ENCODE data around the gene CPEB4.

CPEB4 gene

DNA sequence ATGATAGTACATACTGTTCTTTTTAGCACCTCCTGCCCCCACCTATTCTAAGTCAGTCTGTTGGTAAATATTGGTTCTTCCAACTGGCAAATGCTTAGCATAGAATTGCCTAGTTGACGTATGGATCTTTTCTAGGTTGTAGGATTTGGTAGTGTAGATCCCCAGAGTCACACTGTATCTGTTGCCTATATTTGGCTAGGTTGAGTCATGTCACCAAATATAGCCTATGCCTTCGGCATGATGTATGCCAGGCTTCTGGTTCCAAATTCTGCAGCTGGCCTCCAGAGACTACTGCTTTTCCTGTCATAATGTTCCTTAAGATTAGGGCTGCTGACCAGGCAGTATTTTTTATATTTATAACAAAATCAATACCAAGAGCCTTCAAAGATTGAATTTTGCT is 38.2 kb downstream of the CPEB4 start:
- DNase-seq (ENCODE audit: low read depth, low spot score) = no peak

GRCh38 chr5:173928871-173929574 is 40.9 kb downstream of the CPEB4 start:
- H3K4me3 ChIP-seq (ENCODE audit: low read length) = no peak overlapping the region

More for the DNA sequence above, 38.2 kb downstream of the CPEB4 start:
- no peak overlapping the region for H3K4me3 ChIP-seq (ENCODE audit: low read length)

GRCh38 chr5:173932695-173933139 is 44.6 kb downstream of the CPEB4 start:
- H3K4me3 ChIP-seq (ENCODE audit: low read length) = no peak overlapping the region
- DNase-seq (ENCODE audit: low read depth, low spot score) = no peak

More at GRCh38 chr5:173928871-173929574, 40.9 kb downstream of the CPEB4 start:
- no peak for DNase-seq (ENCODE audit: low read depth, low spot score)

DNA sequence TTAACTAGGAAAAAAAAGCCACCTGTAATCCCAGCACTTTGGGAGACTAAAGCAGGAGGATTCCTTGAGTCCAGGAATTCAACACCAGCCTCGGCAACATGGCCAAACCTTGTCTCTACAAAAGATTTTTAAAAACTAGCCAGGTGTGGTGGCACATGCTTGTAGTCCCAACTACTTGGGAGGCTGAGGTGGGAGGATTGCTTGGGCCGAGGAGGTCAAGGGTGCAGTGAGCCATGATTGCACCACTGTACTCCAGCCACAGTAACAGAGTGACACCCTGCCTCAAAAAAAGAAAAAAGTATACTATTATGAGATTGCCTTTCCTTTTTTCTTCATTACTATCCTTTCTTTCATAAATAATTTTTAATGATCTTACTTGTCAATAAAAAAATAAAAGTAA is 45.8 kb downstream of the CPEB4 start:
- H3K4me3 ChIP-seq (ENCODE audit: low read length) = no peak overlapping the region
- no peak for DNase-seq (ENCODE audit: low read depth, low spot score)

- no peak overlapping the region for H3K4me3 ChIP-seq (ENCODE audit: low read length)
- no peak for DNase-seq (ENCODE audit: low read depth, low spot score)
Measured at GRCh38 chr5:173935396-173935795, 47.2 kb downstream of the CPEB4 start.

- DNase-seq (ENCODE audit: low read depth, low spot score) = no peak
- H3K4me3 ChIP-seq (ENCODE audit: low read length) = no peak overlapping the region
Measured at GRCh38 chr5:173940269-173940668, 52.1 kb downstream of the CPEB4 start.

DNA sequence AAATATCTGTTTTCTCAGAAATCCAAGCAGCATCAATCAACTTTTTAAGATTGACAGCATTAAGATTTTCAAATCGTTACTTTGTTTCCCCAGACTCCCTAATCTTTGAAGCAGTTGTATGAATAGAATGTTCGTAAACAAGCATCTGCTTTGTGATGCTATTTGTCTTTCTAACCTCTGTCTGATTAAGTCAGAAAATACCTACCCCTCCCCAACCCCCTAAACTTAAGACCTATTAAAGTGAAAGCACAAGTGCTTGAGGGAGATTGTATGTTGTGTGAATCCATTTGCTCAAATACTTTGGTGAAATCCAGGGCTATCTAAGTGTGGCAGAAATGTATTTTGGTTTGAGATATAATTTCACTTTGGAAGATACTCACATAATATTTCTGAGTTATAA is 53.0 kb downstream of the CPEB4 start:
- DNase-seq (ENCODE audit: low read depth, low spot score) = no peak
- no peak overlapping the region for H3K4me3 ChIP-seq (ENCODE audit: low read length)

DNA sequence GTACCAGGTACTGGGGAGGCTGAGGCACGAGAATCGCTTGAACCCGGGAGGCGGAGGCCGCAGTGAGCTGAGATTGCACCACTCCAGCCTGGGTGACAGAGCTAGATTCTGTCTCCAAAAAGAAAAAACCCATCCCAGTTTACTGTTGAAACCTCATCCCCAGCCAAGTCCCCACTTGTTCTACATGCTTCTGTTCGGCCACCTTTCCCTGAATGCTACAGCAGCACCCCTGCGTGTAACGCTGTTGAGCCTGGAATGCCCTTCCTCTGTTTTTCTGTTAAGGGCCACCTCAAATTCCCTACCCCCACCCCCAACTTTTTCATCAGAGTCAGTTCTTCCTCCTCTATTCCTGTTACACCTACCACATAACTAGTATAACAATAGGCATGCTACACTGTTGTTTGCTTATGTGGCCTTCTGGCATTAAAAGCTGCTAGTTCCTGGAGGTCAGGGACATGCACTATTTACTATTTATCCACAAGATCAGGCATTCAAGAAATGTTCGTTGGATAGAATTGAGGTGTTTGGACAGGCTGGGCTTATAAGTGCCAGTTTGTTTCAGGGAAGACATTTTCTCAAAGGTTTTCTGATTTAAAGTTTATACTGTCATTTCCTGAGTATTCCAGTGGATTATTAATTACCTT is 53.7 kb downstream of the CPEB4 start:
- H3K4me3 ChIP-seq (ENCODE audit: low read length) = no peak overlapping the region
- no peak for DNase-seq (ENCODE audit: low read depth, low spot score)

- DNase-seq (ENCODE audit: low read depth, low spot score) = no peak
- no peak overlapping the region for H3K4me3 ChIP-seq (ENCODE audit: low read length)
Measured at GRCh38 chr5:173944511-173944910, 56.4 kb downstream of the CPEB4 start.

- no peak overlapping the region for H3K4me3 ChIP-seq (ENCODE audit: low read length)
- DNase-seq (ENCODE audit: low read depth, low spot score) = no peak
Measured at GRCh38 chr5:173945160-173945559, 57.0 kb downstream of the CPEB4 start.

- no peak overlapping the region for H3K4me3 ChIP-seq (ENCODE audit: low read length)
- DNase-seq (ENCODE audit: low read depth, low spot score) = no peak
Measured at GRCh38 chr5:173946323-173946722, 58.2 kb downstream of the CPEB4 start.

GRCh38 chr5:173950829-173951228 is 62.7 kb downstream of the CPEB4 start:
- no peak overlapping the region for H3K4me3 ChIP-seq (ENCODE audit: low read length)
- no peak for DNase-seq (ENCODE audit: low read depth, low spot score)

DNA sequence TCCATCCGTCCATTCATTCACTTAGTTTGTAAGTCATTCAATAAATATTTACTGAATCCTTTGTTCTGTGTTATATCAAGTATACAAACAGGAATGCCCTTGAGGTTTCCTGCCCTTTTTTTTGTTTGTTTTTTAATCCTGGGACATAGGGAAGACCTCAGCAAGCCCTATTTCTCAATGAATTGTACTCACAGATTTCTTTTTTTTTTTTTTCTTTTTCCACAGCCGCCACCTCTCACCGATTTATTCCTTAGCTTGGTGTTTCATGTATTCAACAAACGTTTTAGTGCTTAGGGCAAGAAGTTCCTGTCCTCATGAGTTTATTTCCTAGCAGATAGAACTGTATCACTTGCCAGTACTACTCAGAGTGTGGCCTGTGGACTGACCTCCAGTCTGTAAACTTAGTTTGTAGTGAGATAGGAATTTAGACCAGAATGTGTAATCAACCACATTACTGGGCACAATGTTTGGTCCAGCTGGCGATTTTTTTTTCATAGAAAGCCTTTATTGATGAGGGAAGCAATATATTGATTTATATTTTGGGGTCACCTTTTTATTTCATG is 65.5 kb downstream of the CPEB4 start:
- no peak overlapping the region for H3K4me3 ChIP-seq (ENCODE audit: low read length)
- no peak for DNase-seq (ENCODE audit: low read depth, low spot score)

- no peak overlapping the region for H3K4me3 ChIP-seq (ENCODE audit: low read length)
- DNase-seq (ENCODE audit: low read depth, low spot score) = no peak
Measured at GRCh38 chr5:173954671-173955521, 66.7 kb downstream of the CPEB4 start.

GRCh38 chr5:173960986-173961385 is 72.8 kb downstream of the CPEB4 start:
- H3K4me3 ChIP-seq (ENCODE audit: low read length) = no peak overlapping the region

DNA sequence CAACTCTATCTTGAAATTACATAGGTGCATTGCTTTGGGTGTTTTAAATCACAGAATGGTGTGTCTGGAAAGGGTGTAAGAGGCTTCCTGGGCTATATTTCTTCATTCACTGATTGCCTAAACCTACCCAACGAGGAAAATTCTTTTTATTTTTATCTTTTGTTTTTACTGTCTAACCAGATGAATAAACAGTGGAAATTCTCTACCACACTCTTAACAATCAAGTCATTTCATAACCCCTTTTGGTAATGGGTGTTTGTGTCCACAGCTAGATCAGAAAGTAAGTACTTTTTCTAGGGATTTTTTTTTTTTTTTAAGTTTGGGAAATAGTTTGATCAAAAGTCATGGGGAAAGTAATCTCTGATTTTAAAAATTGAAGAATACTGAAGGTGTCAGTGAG is 73.3 kb downstream of the CPEB4 start:
- no peak overlapping the region for H3K4me3 ChIP-seq (ENCODE audit: low read length)
- no peak for DNase-seq (ENCODE audit: low read depth, low spot score)

More at GRCh38 chr5:173960986-173961385, 72.8 kb downstream of the CPEB4 start:
- DNase-seq (ENCODE audit: low read depth, low spot score) = no peak

- no peak overlapping the region for H3K4me3 ChIP-seq (ENCODE audit: low read length)
- DNase-seq (ENCODE audit: low read depth, low spot score) = no peak
Measured at GRCh38 chr5:173962436-173962972, 74.4 kb downstream of the CPEB4 start.

DNA sequence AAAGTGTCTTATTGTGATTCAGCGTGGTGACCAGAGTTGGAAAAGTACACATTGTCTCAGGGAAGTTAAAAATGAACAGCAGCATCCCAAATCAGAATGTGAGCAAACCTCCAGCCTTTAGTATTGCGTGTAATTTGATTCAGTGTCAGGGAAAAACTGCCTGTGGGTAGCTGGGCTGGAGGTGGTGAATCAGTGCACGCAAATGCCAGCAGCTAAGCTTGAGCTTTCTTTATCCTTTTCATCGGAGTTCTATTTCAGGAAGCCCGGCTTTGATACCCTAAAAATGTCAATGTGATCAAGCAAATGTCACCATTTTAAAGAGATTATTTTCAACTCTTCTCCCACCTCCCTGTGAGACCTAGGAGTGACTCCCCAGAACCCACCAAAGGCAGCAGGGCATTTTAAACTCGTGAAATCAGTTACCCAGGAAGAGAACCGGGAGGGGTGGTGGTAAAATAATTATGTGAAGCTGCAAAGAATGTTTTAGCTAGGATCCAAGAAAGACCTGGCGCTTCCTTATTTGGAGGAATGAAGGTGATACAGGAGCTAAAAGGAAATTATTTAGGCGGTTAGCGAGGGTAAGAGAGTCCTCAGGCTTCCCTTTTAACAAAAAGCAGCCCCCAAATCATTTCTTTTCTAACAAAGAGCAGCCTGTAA is 75.2 kb downstream of the CPEB4 start:
- H3K4me3 ChIP-seq (ENCODE audit: low read length) = no peak overlapping the region
- DNase-seq (ENCODE audit: low read depth, low spot score) = no peak

Measured in Jurkat, Clone E6-1 (cell line).